Ishikawa (cell line): ENCODE measurements around the gene GALNT4.

Experiments used
- EP300 ChIP-seq: IDR thresholded peaks from 2 replicates; pipeline ENCODE4 v1.6.1; 2012; ENCODE audit warnings: borderline replicate concordance
- NFIC ChIP-seq: IDR thresholded peaks from 2 replicates; pipeline ENCODE4 v1.6.1; 2012
- REST ChIP-seq: IDR thresholded peaks from 2 replicates; pipeline ENCODE4 v1.6.1; 2012; ENCODE audit warnings: low read depth, mild to moderate bottlenecking
- TAF1 ChIP-seq: IDR thresholded peaks from 2 replicates; pipeline ENCODE4 v1.6.1; 2012; ENCODE audit warnings: low read depth, mild to moderate bottlenecking
- YY1 ChIP-seq: IDR thresholded peaks from 2 replicates; pipeline ENCODE4 v1.6.1; 2012; ENCODE audit warnings: low read depth
- ZBTB7A ChIP-seq: IDR thresholded peaks from 2 replicates; pipeline ENCODE4 v1.6.1; 2012; ENCODE audit warnings: low read depth
- TF ChIP-seq, protein P1 (sequence below): IDR thresholded peaks from 2 replicates; pipeline ENCODE4 v1.6.1; 2012

DNA sequence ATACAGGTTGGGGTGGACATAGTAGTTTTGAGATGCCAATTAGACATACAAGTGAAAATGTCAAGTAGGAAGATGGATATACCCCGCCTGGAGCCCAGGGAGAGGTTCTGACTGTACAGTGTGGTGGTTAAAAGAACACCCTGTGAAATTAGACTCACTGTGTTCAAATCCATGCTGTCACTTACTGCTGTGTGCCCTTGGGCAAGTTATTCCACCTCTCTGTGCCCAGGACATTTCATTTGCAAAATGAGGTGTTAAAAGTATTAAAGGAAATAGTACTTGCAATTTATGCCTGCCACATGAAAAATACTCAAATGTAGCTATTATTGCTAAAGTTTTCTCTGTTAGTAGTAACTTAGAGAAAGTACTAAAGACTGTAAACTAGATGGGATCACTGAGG is 18.5 kb downstream of the GALNT4 start:
- no peak for TF ChIP-seq REST
- no peak for TF ChIP-seq TAF1
- TF ChIP-seq ZBTB7A = no peak
- TF ChIP-seq YY1 = no peak
- no peak for TF ChIP-seq NFIC
- TF ChIP-seq EP300 = no peak
- TF ChIP-seq, protein P1, sequence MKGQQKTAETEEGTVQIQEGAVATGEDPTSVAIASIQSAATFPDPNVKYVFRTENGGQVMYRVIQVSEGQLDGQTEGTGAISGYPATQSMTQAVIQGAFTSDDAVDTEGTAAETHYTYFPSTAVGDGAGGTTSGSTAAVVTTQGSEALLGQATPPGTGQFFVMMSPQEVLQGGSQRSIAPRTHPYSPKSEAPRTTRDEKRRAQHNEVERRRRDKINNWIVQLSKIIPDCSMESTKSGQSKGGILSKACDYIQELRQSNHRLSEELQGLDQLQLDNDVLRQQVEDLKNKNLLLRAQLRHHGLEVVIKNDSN = no peak
